Upper lobe of right lung (tissue), 1 donor: ENCODE results near the gene VGLL2. TPM values are rescaled to one million over a fixed set of nuclear protein-coding genes. Genes with fewer than 3 reads are reported as not detected.
"Not testable (repeated sequence)": the region's sequence is repeated elsewhere in the genome, so short reads cannot be mapped to it uniquely, and the experiment has no call there.

Source experiments
- ATAC-seq: fragments of 200-7000 bp; cut with Tn5 transposase; one replicate; pipeline ENCODE4 v1.9.1; 2020; ENCODE audit warnings: mild to moderate bottlenecking, moderate library complexity
- DNase-seq: peaks from one replicate; pipeline ENCODE4 v3.0.0-alpha.2; 2020
- H3K27ac ChIP-seq: fragments of 200-600 bp; one replicate; pipeline ENCODE4 v1.8.0; 2022
- H3K27me3 ChIP-seq: fragments of 200-600 bp; one replicate; pipeline ENCODE4 v1.8.0; 2022; ENCODE audit warnings: mild to moderate bottlenecking
- H3K36me3 ChIP-seq: fragments of 200-600 bp; one replicate; pipeline ENCODE4 v1.8.0; 2022
- H3K4me1 ChIP-seq: fragments of 200-600 bp; one replicate; pipeline ENCODE4 v1.8.0; 2022
- H3K4me3 ChIP-seq: fragments of 200-600 bp; one replicate; pipeline ENCODE4 v1.8.0; 2022; ENCODE audit warnings: mild to moderate bottlenecking
- H3K9me3 ChIP-seq: fragments of 200-600 bp; one replicate; pipeline ENCODE4 v1.8.0; 2022
- CTCF ChIP-seq: fragments of 200-600 bp; IDR thresholded peaks from one replicate; pipeline ENCODE4 v1.8.0; 2022; ENCODE audit warnings: antibody characterized with exemption
- intact Hi-C: fragments of 100-400 bp; cut with DNase I; formaldehyde crosslinking; loops from one replicate; pipeline ENCODE4 v1.11.0; 2022
- total RNA-seq: library from RNA; stranded (reverse); fragmentation: NEBNext Ultra II Directional; extraction: Animal tissue kit (Norgen Biotek cat#: 25700); gene quantifications from one replicate; pipeline ENCODE4 v1.2.1, GENCODE V29; 2021
- donor health status: DM: no; HTN: yes; CAD: no; lungs with severe emphysema.

Gene VGLL2
- total RNA-seq, 1 donor from 2014 or later = not detected

GRCh38 chr6:117229870-117230269 lies 35.5 kb upstream of the VGLL2 start:
- no peak for DNase-seq
- Histone ChIP-seq H3K27me3 (no peaks in the 10 kb centered on the region), H3K9me3 (no peaks in the 10 kb centered on the region), H3K4me3 (no peak overlapping the region), H3K27ac (no peak overlapping the region), H3K4me1 (no peaks in the 10 kb centered on the region), H3K36me3 (no peaks in the 10 kb centered on the region)
- ATAC-seq = no peak
- no peak for TF ChIP-seq CTCF
- intact Hi-C loops = no loop called here

GRCh38 chr6:117231466-117231865 lies 33.9 kb upstream of the VGLL2 start:
- Histone ChIP-seq H3K27me3 (no peaks in the 10 kb centered on the region), H3K27ac (no peak overlapping the region), H3K4me1 (no peaks in the 10 kb centered on the region), H3K36me3 (no peaks in the 10 kb centered on the region), H3K4me3 (no peak overlapping the region), H3K9me3 (no peaks in the 10 kb centered on the region)
- no peak for DNase-seq
- intact Hi-C loops = no loop called here
- no peak for TF ChIP-seq CTCF
- no peak for ATAC-seq

GRCh38 chr6:117232196-117232595 lies 33.2 kb upstream of the VGLL2 start:
- H3K4me1 ChIP-seq = no peaks in the 10 kb centered on the region
- no peaks in the 10 kb centered on the region for H3K36me3 ChIP-seq
- H3K27me3 ChIP-seq = no peaks in the 10 kb centered on the region
- ATAC-seq (no peak), DNase-seq (no peak)
- H3K27ac ChIP-seq = no peak overlapping the region
- H3K4me3 ChIP-seq = no peak overlapping the region
- H3K9me3 ChIP-seq = no peaks in the 10 kb centered on the region
- intact Hi-C loops = no loop called here
- no peak for TF ChIP-seq CTCF

GRCh38 chr6:117233145-117233544 lies 32.2 kb upstream of the VGLL2 start:
- no peaks in the 10 kb centered on the region for H3K27me3 ChIP-seq
- H3K36me3 ChIP-seq = no peaks in the 10 kb centered on the region
- DNase-seq (no peak), ATAC-seq (no peak)
- TF ChIP-seq CTCF = no peak
- no peak overlapping the region for H3K4me3 ChIP-seq
- H3K9me3 ChIP-seq = no peaks in the 10 kb centered on the region
- intact Hi-C loops = no loop called here
- H3K4me1 ChIP-seq = no peaks in the 10 kb centered on the region
- no peak overlapping the region for H3K27ac ChIP-seq

- Histone ChIP-seq H3K4me3 (no peak overlapping the region), H3K27me3 (no peaks in the 10 kb centered on the region), H3K9me3 (no peaks in the 10 kb centered on the region), H3K4me1 (no peaks in the 10 kb centered on the region), H3K36me3 (no peaks in the 10 kb centered on the region), H3K27ac (no peak overlapping the region)
- intact Hi-C loops = no loop called here
- DNase-seq = no peak
- TF ChIP-seq CTCF = no peak
- no peak for ATAC-seq
Measured at GRCh38 chr6:117237561-117237960, 27.8 kb upstream of the VGLL2 start.

- H3K9me3 ChIP-seq, H3K4me1 ChIP-seq, H3K27ac ChIP-seq, ATAC-seq, H3K27me3 ChIP-seq, H3K36me3 ChIP-seq, intact Hi-C loops, H3K4me3 ChIP-seq, DNase-seq: not testable (repeated sequence)
Measured at GRCh38 chr6:117244571-117244970, 20.8 kb upstream of the VGLL2 start.

GRCh38 chr6:117244979-117245378 lies 20.4 kb upstream of the VGLL2 start:
- DNase-seq, intact Hi-C loops, H3K9me3 ChIP-seq, ATAC-seq, H3K4me1 ChIP-seq, H3K36me3 ChIP-seq, H3K4me3 ChIP-seq, H3K27ac ChIP-seq, H3K27me3 ChIP-seq: not testable (repeated sequence)
